Measurements from ENCODE around the gene CCDC73. TPM values are rescaled to one million over a fixed set of nuclear protein-coding genes. Genes with fewer than 3 reads are reported as not detected.

The CCDC73 gene
- total RNA-seq, 2 experiments from 2014 or later = not detected

DNA sequence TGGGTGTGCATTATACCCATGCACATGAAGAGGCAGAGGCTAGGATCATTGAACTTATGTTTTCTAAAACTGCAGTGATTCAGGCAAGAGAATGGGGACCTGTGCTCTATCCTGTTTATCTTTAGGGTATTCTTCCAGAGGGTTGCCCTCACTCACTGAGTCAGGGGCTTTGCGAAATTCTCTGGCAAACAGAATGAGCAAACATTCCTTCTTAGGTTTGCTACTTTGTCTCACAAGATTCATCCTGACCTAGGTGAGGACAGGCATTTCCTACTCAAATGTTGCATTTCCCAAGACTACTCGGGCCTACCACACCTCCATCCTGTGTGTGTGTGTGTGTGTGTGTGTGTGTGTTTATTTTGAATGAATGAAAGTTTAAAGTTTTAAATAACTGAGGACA lies 213.5 kb downstream of the CCDC73 start:
- Mint-ChIP-seq H3K4me1 (ENCODE audit: low read depth) (peaks cover 18% of the 10 kb centered on the region), H3K4me3 (no peak overlapping the region), H3K27ac (no peak overlapping the region), H3K9me3 (ENCODE audit: insufficient read depth) (no peaks in the 10 kb centered on the region), H3K27me3 (ENCODE audit: low read depth) (no peaks in the 10 kb centered on the region), H3K36me3 (ENCODE audit: low read depth) (peaks cover 18% of the 10 kb centered on the region)
- POLR2A ChIA-PET = no interaction called here
- CTCF ChIA-PET = no interaction called here
- DNase-seq = no peak
- ATAC-seq = no peak

DNA sequence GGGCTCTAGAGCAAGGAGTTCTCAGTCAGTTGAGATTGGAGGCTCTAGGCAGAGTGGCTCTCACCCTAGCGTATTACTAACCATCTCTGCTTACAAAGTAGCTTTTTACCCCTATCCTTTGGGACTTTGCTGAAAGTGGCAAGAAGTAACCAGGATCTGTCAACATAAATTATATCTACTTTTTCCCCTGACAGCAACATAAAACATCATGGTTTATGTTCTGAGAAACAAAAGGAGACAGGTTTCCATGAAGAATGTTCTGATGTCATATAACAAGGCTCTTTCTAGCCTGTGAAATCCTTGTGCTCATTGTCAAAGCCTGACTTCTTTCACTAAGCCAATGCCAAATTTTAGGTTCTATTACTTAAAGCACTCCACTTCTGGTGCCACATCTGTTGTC lies 218.0 kb downstream of the CCDC73 start:
- Mint-ChIP-seq H3K36me3 (ENCODE audit: low read depth) (no peaks in the 10 kb centered on the region), H3K27ac (no peak overlapping the region), H3K4me3 (no peak overlapping the region), H3K27me3 (ENCODE audit: low read depth) (no peaks in the 10 kb centered on the region), H3K9me3 (ENCODE audit: insufficient read depth) (no peaks in the 10 kb centered on the region), H3K4me1 (ENCODE audit: low read depth) (peaks cover 2% of the 10 kb centered on the region)
- DNase-seq = no peak
- POLR2A ChIA-PET = no interaction called here
- CTCF ChIA-PET = no interaction called here
- ATAC-seq = no peak

DNA sequence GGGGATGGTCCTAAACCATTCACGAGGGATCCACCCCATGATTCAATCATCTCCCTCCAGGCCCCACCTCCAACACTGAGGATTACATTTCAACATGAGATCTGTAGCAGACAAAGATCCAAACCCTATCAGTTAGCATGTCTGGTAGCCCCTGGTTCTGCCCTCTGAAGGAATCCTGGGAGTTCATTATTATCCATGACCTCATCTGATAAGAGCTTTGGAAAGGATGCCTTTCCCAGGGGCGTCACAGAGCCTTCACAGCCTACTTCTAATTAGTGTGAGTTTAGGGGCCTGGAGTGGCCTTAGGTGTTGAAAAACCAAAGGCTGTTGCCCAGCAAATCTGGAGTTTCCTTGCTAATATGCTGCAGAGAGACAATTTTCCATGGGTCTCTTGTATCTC lies 219.4 kb downstream of the CCDC73 start:
- Mint-ChIP-seq H3K27me3 (ENCODE audit: low read depth) (peaks cover 3% of the 10 kb centered on the region), H3K9me3 (ENCODE audit: insufficient read depth) (no peaks in the 10 kb centered on the region), H3K36me3 (ENCODE audit: low read depth) (no peaks in the 10 kb centered on the region), H3K27ac (no peak overlapping the region), H3K4me1 (ENCODE audit: low read depth) (peaks cover 3% of the 10 kb centered on the region), H3K4me3 (no peak overlapping the region)
- ATAC-seq (no peak), DNase-seq (no peak)
- POLR2A ChIA-PET = no interaction called here
- CTCF ChIA-PET = no interaction called here

DNA sequence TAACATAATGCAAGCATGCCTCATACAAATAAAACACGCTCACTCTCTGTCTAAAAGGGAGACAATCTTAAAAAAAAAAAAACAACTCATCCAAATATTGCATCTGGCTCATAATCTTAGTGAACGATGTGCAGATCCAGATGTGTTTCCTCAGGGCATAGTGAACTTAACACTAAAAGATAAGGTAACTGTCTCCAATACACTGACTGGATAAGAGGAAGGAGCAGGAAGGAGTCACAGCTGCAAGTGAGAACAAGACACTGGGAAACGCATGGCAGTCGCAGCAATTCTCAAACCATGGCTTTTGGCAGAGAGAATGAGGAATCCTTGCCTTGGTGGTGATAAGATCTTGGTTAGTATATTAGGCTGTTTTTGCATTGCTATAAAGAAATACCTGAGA lies 220.0 kb downstream of the CCDC73 start:
- Mint-ChIP-seq H3K36me3 (ENCODE audit: low read depth) (no peaks in the 10 kb centered on the region), H3K27ac (no peak overlapping the region), H3K27me3 (ENCODE audit: low read depth) (peaks cover 3% of the 10 kb centered on the region), H3K9me3 (ENCODE audit: insufficient read depth) (no peaks in the 10 kb centered on the region), H3K4me3 (no peak overlapping the region), H3K4me1 (ENCODE audit: low read depth) (peaks cover 3% of the 10 kb centered on the region)
- ATAC-seq (no peak), DNase-seq (no peak)
- ChIA-PET CTCF (no interaction called here), POLR2A (no interaction called here)

DNA sequence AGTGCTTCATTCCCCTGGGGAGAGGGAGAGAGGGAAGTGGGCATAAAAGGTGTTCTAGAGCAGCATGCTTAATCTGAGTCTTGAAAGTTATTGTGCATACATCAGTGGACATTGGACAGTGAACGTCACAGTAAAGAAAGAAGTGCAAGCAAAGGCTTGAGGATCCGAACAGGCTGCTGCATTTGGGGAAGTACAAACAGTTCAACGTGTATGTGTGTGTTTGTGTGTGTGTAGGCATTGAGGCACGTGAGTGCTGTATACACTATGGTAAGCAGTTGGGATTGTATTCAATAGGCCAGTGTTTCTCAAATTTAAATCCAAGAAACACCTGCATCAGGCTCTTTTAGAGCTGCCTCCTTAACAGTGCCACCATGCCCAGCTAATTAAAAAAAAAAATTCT lies 221.2 kb downstream of the CCDC73 start:
- no peaks in the 10 kb centered on the region for H3K36me3 Mint-ChIP-seq (ENCODE audit: low read depth)
- H3K27ac Mint-ChIP-seq = no peak overlapping the region
- ChIA-PET CTCF (no interaction called here), POLR2A (no interaction called here)
- H3K9me3 Mint-ChIP-seq (ENCODE audit: insufficient read depth) = no peaks in the 10 kb centered on the region
- H3K4me1 Mint-ChIP-seq (ENCODE audit: low read depth) = peaks cover 3% of the 10 kb centered on the region
- no peak for ATAC-seq
- no peak for DNase-seq
- H3K27me3 Mint-ChIP-seq (ENCODE audit: low read depth) = peaks cover 3% of the 10 kb centered on the region
- H3K4me3 Mint-ChIP-seq = no peak overlapping the region

DNA sequence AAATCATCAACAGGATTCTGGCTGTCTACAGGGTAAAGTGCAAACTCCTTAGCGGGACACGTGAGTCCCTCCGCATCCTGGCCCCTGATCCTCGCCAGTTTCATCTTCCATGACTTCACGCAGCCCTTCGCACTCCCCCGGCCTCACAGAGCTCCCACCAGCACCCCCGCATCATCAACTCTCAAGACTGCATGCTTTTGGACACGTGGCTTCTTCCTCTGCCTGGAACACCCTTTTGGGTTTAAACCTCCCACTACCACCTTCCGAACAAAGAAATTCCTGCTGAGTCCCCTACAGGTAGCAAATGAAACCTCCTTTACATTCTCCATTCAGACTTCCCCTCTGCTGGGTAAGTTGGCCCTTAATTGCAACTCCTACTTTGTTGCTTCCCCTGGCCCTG lies 223.4 kb downstream of the CCDC73 start:
- no peak for DNase-seq
- Mint-ChIP-seq H3K4me1 (ENCODE audit: low read depth) (peaks cover 10% of the 10 kb centered on the region), H3K27ac (no peak overlapping the region), H3K27me3 (ENCODE audit: low read depth) (peaks cover 3% of the 10 kb centered on the region), H3K4me3 (no peak overlapping the region), H3K36me3 (ENCODE audit: low read depth) (no peaks in the 10 kb centered on the region), H3K9me3 (ENCODE audit: insufficient read depth) (no peaks in the 10 kb centered on the region)
- ChIA-PET POLR2A (no interaction called here), CTCF (interaction anchor here (1.2 kb wide), 1 partner anchor 8 kb away, joined by 3 read pairs; no protein-coding TSS in a partner anchor)
- ATAC-seq = no peak

DNA sequence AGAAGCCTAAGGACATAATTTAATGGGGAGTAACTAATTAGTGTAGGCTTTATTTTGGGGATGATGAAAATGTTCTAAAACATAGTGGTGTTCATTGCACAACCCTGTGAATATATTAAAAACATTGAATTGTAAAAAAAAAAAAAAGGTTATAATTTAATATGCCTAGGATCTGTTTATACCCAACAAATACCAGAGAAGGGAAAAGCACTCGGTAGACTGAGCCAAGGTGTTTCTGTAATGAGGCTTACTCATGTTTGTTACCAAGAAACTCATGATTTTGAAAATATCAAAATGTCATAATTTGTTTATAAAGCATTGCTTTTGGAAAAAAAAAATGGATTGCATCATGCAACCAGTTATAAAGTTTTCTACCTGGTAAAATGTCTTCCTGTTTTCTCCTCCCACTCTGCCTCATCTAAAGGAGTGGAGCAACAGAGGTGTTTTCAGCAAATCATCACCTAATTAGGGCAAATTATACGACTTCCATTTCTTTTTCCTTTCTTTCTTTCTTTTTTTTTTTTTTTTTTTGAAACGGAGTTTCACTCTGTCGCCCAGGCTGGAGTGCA lies 225.1 kb downstream of the CCDC73 start:
- ATAC-seq (no peak), DNase-seq (no peak)
- no peak overlapping the region for H3K4me3 Mint-ChIP-seq
- H3K27me3 Mint-ChIP-seq (ENCODE audit: low read depth) = peaks cover 3% of the 10 kb centered on the region
- ChIA-PET CTCF (no interaction called here), POLR2A (no interaction called here)
- H3K27ac Mint-ChIP-seq = no peak overlapping the region
- H3K9me3 Mint-ChIP-seq (ENCODE audit: insufficient read depth) = no peaks in the 10 kb centered on the region
- peaks cover 10% of the 10 kb centered on the region for H3K4me1 Mint-ChIP-seq (ENCODE audit: low read depth)
- H3K36me3 Mint-ChIP-seq (ENCODE audit: low read depth) = no peaks in the 10 kb centered on the region

DNA sequence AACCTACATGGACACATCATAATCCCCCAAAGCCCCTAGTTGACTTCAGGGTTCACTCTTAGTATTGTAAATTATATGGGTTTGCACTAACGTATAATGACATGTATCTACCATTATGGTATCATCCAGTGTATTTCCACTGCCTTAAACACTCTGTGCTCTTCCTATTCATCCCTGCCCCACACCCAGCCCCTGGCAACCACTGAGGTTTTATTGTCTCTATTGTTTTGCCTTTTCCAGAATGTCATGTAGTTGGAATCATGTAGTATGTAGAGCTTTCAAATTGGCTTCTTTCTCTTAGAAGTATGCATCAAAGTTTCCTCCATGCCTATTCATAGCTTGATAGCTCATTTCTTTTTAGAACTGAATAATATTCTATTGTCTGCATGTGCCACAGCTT lies 227.3 kb downstream of the CCDC73 start:
- ChIA-PET CTCF (interaction anchor here (1.1 kb wide), 1 partner anchor 16 kb away, joined by 3 read pairs; the partner anchor contains the start of gene EIF3M), POLR2A (no interaction called here)
- Mint-ChIP-seq H3K9me3 (ENCODE audit: insufficient read depth) (no peaks in the 10 kb centered on the region), H3K4me1 (ENCODE audit: low read depth) (peaks cover 10% of the 10 kb centered on the region), H3K27ac (no peak overlapping the region), H3K27me3 (ENCODE audit: low read depth) (peaks cover 3% of the 10 kb centered on the region), H3K4me3 (no peak overlapping the region), H3K36me3 (ENCODE audit: low read depth) (no peaks in the 10 kb centered on the region)
- no peak for ATAC-seq
- no peak for DNase-seq

DNA sequence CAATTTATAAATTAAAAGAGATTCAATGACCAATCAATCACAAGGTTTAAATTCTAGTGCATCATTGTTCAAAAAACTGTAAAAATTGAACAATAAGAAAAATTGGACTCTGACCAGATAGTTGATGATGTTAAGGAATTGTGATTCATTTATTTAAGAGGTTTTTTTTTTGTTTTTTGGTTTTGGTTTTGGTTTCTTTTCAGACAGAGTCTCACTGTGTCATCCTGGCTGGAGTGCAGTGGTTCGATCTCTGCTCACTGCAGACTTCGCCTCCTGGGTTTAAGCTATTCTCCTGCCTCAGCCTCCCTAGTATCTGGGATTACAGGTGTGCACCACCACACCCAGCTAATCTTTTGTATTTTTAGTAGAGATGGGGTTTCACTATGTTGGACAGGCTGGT lies 227.9 kb downstream of the CCDC73 start:
- H3K27ac Mint-ChIP-seq = no peak overlapping the region

DNA sequence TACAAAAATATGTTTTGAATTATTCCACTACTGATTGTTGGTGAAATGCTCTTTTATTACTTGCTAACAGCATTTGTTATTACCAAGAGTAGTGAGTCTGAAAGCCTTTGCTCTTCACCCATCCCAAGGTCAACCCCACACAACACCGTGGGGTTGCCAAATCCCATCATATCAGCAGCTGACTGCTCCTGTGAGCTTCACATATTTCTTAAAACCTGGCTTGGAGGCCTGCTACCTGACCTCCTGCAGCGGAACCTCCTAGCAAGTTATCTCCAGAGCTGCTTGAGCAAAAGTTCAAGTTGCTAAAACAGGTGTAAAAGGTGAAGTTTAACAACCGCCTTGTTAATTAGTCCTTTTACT lies 230.9 kb downstream of the CCDC73 start:
- H3K27ac Mint-ChIP-seq = no peak overlapping the region
- no peak overlapping the region for H3K4me3 Mint-ChIP-seq
- H3K4me1 Mint-ChIP-seq (ENCODE audit: low read depth) = peaks cover 7% of the 10 kb centered on the region
- DNase-seq (no peak), ATAC-seq (no peak)
- H3K9me3 Mint-ChIP-seq (ENCODE audit: insufficient read depth) = no peaks in the 10 kb centered on the region
- H3K36me3 Mint-ChIP-seq (ENCODE audit: low read depth) = no peaks in the 10 kb centered on the region
- CTCF ChIA-PET = interaction anchor here (0.9 kb wide), 1 partner anchor 240 kb away, joined by 3 read pairs; no protein-coding TSS in a partner anchor
- POLR2A ChIA-PET = no interaction called here
- no peaks in the 10 kb centered on the region for H3K27me3 Mint-ChIP-seq (ENCODE audit: low read depth)

More for the DNA sequence above, 227.9 kb downstream of the CCDC73 start:
- Mint-ChIP-seq H3K4me3 (no peak overlapping the region), H3K9me3 (ENCODE audit: insufficient read depth) (no peaks in the 10 kb centered on the region), H3K36me3 (ENCODE audit: low read depth) (no peaks in the 10 kb centered on the region), H3K4me1 (ENCODE audit: low read depth) (peaks cover 8% of the 10 kb centered on the region), H3K27me3 (ENCODE audit: low read depth) (peaks cover 3% of the 10 kb centered on the region)
- CTCF ChIA-PET = no interaction called here
- ATAC-seq (peak; percentile 42), DNase-seq (no peak)
- POLR2A ChIA-PET = no interaction called here

DNA sequence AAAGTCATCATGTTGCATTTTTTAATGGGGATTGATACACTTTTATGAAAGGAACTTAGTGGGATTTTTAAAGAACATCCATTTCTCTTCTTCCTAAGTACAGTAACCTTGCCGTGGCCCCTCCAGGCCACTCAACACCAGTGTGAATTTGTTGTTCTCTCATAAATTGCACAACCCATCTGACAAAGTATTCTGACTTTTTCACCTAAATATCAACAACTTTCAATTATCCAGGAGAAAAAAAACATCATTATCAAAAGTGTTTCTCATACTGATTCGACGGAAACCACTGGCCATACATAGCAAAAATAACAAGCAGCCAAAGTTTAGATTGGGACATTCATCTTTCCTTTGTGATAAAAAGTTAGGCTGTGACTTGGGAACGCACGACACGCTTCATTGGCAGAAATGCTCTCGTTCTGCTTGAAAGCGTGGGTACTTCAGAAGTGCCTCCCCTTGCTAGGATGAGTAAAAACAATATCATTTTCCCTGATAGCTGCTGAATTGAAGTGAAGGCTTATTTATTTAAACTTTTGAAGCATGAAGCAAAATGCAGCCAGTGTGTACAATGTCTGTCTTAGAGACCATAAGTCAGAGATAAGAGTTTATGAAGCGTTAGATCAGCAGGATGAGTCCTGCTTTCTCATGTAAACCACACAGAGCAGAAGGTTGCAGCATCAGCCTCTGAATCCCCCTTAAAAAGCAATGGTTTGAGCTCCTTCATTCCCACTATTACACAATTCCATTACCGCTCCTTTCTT lies 231.4 kb downstream of the CCDC73 start:
- no peaks in the 10 kb centered on the region for H3K9me3 Mint-ChIP-seq (ENCODE audit: insufficient read depth)
- ChIA-PET CTCF (interaction anchor here (0.9 kb wide), 1 partner anchor 240 kb away, joined by 3 read pairs; no protein-coding TSS in a partner anchor), POLR2A (no interaction called here)
- no peak overlapping the region for H3K27ac Mint-ChIP-seq
- H3K4me3 Mint-ChIP-seq = no peak overlapping the region
- H3K36me3 Mint-ChIP-seq (ENCODE audit: low read depth) = no peaks in the 10 kb centered on the region
- ATAC-seq (no peak), DNase-seq (no peak)
- H3K4me1 Mint-ChIP-seq (ENCODE audit: low read depth) = peaks cover 7% of the 10 kb centered on the region
- H3K27me3 Mint-ChIP-seq (ENCODE audit: low read depth) = no peaks in the 10 kb centered on the region

DNA sequence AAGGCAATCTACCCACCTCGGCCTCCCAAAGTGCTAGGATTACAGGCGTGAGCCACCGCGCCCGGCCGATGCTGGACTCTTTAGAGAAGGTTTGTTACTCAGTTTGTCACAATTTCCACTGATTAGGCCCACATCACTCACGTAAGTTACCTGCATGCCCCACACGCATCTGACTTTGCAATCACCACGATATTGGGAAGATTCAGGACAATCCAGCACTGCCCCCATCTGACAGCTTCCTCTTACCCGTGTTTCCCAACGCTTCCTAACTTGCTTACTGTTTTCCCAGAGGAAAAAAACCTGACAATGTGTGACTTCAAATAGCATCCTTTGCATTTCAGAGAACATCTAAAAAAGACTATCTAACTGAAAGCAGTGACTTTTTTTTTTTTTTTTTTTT lies 232.6 kb downstream of the CCDC73 start:
- CTCF ChIA-PET = no interaction called here
- H3K4me3 Mint-ChIP-seq = no peak overlapping the region
- POLR2A ChIA-PET = no interaction called here
- no peak overlapping the region for H3K27ac Mint-ChIP-seq
- ATAC-seq (no peak), DNase-seq (no peak)
- no peaks in the 10 kb centered on the region for H3K9me3 Mint-ChIP-seq (ENCODE audit: insufficient read depth)
- H3K36me3 Mint-ChIP-seq (ENCODE audit: low read depth) = no peaks in the 10 kb centered on the region
- no peaks in the 10 kb centered on the region for H3K27me3 Mint-ChIP-seq (ENCODE audit: low read depth)
- peaks cover 5% of the 10 kb centered on the region for H3K4me1 Mint-ChIP-seq (ENCODE audit: low read depth)

DNA sequence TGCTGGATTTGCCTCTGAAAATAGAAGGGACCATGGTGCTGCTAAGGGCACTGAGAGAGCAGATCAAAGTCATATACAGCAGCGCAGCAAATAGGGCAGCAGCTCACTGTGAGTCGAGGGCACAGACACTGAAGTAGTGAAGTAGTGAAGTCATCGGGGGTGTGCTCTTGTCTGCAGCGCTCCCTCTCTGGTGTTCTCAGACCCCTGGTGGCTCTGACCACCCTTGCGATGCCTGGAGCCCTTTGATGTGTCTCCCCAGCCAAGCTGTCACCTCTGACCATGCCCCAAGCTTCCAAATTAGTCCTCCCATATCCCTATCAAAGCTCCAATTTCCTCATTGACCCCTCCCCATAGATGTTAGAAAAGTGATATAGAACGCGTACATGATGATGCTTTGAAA lies 238.6 kb downstream of the CCDC73 start:
- no peak overlapping the region for H3K4me3 Mint-ChIP-seq
- no peaks in the 10 kb centered on the region for H3K9me3 Mint-ChIP-seq (ENCODE audit: insufficient read depth)
- H3K4me1 Mint-ChIP-seq (ENCODE audit: low read depth) = no peaks in the 10 kb centered on the region
- CTCF ChIA-PET = no interaction called here
- no peak overlapping the region for H3K27ac Mint-ChIP-seq
- DNase-seq (no peak), ATAC-seq (no peak)
- H3K36me3 Mint-ChIP-seq (ENCODE audit: low read depth) = no peaks in the 10 kb centered on the region
- H3K27me3 Mint-ChIP-seq (ENCODE audit: low read depth) = peaks cover 3% of the 10 kb centered on the region
- POLR2A ChIA-PET = no interaction called here
